ENCODE results near the gene NDUFAF4. TPM values are rescaled to one million over a fixed set of nuclear protein-coding genes. Genes with fewer than 3 reads are reported as not detected.

NDUFAF4 gene
- total and polyA plus RNA-seq, 2 experiments from 2014 or later = 35.1 to 233 TPM

DNA sequence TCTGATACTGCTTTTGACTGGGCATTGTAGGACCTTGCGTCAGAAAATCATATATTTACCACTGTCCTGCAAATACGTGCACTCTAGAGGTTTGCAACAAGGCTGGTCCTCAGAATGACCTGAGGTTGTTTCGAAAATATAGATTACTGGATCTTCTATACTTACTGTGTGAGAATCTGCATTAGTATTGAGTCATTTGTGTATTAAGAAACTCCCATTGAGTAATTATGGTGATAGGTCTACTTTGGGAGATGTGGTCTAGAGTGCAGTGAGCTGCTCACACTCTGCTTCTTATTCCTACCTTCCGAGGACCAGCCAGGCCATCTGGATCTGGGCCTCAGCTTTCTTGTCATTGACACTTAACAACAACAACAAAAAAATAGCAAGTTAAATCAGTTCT, 36.4 kb upstream of the NDUFAF4 start:
- peaks cover 13% of the 10 kb centered on the region for H3K4me1 ChIP-seq (ENCODE audit: insufficient read depth)
- no peaks in the 10 kb centered on the region for H3K79me2 ChIP-seq (replicated peaks; ENCODE audit: insufficient read depth)
- no peaks in the 10 kb centered on the region for H4K20me1 ChIP-seq (replicated peaks; ENCODE audit: insufficient read depth)
- no peaks in the 10 kb centered on the region for H3K27me3 ChIP-seq (ENCODE audit: insufficient read depth)
- Mint-ChIP-seq H3K4me3 (no peak overlapping the region), H3K4me1 (peaks cover 17% of the 10 kb centered on the region), H3K36me3 (ENCODE audit: low read depth) (no peaks in the 10 kb centered on the region), H3K9me3 (no peaks in the 10 kb centered on the region), H3K27ac (no peak overlapping the region), H3K27me3 (ENCODE audit: insufficient read depth, low read depth, poor library complexity) (no peaks in the 10 kb centered on the region)
- H3K4me3 ChIP-seq = no peak overlapping the region
- H3K4me2 ChIP-seq = no peak overlapping the region
- peaks cover 6% of the 10 kb centered on the region; the same call in 1 of the 2 replicates for H3K9me2 ChIP-seq (ENCODE audit: insufficient read depth)
- TF ChIP-seq NANOG (IDR thresholded peaks at IDR 0.05; ENCODE audit: borderline replicate concordance) (no peak), STAT1 (IDR thresholded peaks at IDR 0.05; ENCODE audit: unreplicated experiment) (no peak), CREB1 (CRISPR knock-in tag; IDR thresholded peaks at IDR 0.05; ENCODE audit: low read depth) (no peak)
- DNase-seq (ENCODE audit: low spot score) (no peak), ATAC-seq (no peak)
- H3K36me3 ChIP-seq (ENCODE audit: insufficient read depth) = no peaks in the 10 kb centered on the region
- H3F3A ChIP-seq (replicated peaks; ENCODE audit: low read depth) = no peaks in the 10 kb centered on the region
- no peak overlapping the region for H3K27ac ChIP-seq (ENCODE audit: low read depth)
- H2AFZ ChIP-seq = no peak overlapping the region

- Mint-ChIP-seq H3K36me3 (ENCODE audit: low read depth) (no peaks in the 10 kb centered on the region), H3K27ac (no peak overlapping the region; the same call in 1 of the 2 replicates), H3K27me3 (ENCODE audit: insufficient read depth, low read depth, poor library complexity) (no peaks in the 10 kb centered on the region), H3K4me3 (no peak overlapping the region), H3K4me1 (peaks cover 13% of the 10 kb centered on the region), H3K9me3 (no peaks in the 10 kb centered on the region)
- no peaks in the 10 kb centered on the region for H3K27me3 ChIP-seq (ENCODE audit: insufficient read depth)
- H4K20me1 ChIP-seq (replicated peaks; ENCODE audit: insufficient read depth) = no peaks in the 10 kb centered on the region
- no peaks in the 10 kb centered on the region for H3F3A ChIP-seq (replicated peaks; ENCODE audit: low read depth)
- H3K9me2 ChIP-seq (ENCODE audit: insufficient read depth) = peaks cover 6% of the 10 kb centered on the region; the same call in 1 of the 2 replicates
- peak; percentile 66 for ATAC-seq
- H3K27ac ChIP-seq (ENCODE audit: low read depth) = no peak overlapping the region
- no peak overlapping the region for H3K4me2 ChIP-seq
- DNase-seq (ENCODE audit: low spot score) = no peak
- no peaks in the 10 kb centered on the region for H3K79me2 ChIP-seq (replicated peaks; ENCODE audit: insufficient read depth)
- H3K36me3 ChIP-seq (ENCODE audit: insufficient read depth) = no peaks in the 10 kb centered on the region
- no peak overlapping the region for H3K4me3 ChIP-seq
- H3K4me1 ChIP-seq (ENCODE audit: insufficient read depth) = peaks cover 13% of the 10 kb centered on the region
- H2AFZ ChIP-seq = no peak overlapping the region
- TF ChIP-seq ZNF331 (CRISPR knock-in tag; IDR thresholded peaks at IDR 0.05; ENCODE audit: low read depth) = no peak
- TF ChIP-seq, protein P1, sequence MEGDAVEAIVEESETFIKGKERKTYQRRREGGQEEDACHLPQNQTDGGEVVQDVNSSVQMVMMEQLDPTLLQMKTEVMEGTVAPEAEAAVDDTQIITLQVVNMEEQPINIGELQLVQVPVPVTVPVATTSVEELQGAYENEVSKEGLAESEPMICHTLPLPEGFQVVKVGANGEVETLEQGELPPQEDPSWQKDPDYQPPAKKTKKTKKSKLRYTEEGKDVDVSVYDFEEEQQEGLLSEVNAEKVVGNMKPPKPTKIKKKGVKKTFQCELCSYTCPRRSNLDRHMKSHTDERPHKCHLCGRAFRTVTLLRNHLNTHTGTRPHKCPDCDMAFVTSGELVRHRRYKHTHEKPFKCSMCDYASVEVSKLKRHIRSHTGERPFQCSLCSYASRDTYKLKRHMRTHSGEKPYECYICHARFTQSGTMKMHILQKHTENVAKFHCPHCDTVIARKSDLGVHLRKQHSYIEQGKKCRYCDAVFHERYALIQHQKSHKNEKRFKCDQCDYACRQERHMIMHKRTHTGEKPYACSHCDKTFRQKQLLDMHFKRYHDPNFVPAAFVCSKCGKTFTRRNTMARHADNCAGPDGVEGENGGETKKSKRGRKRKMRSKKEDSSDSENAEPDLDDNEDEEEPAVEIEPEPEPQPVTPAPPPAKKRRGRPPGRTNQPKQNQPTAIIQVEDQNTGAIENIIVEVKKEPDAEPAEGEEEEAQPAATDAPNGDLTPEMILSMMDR (conservative IDR thresholded peaks at IDR 0.05; ENCODE audit: low read depth in 2 of 2) = no peak
- TF ChIP-seq POLR2AphosphoS5 (IDR thresholded peaks at IDR 0.05; ENCODE audit: low read depth) = no peak
- no peak for TF ChIP-seq EZH2phosphoT487 (IDR thresholded peaks at IDR 0.05; ENCODE audit: unreplicated experiment)
- TF ChIP-seq, protein P2, sequence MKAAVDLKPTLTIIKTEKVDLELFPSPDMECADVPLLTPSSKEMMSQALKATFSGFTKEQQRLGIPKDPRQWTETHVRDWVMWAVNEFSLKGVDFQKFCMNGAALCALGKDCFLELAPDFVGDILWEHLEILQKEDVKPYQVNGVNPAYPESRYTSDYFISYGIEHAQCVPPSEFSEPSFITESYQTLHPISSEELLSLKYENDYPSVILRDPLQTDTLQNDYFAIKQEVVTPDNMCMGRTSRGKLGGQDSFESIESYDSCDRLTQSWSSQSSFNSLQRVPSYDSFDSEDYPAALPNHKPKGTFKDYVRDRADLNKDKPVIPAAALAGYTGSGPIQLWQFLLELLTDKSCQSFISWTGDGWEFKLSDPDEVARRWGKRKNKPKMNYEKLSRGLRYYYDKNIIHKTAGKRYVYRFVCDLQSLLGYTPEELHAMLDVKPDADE (IDR thresholded peaks at IDR 0.05) = no peak
- no peak for TF ChIP-seq JUNB (IDR thresholded peaks at IDR 0.05; ENCODE audit: unreplicated experiment)
- TF ChIP-seq, protein P3, sequence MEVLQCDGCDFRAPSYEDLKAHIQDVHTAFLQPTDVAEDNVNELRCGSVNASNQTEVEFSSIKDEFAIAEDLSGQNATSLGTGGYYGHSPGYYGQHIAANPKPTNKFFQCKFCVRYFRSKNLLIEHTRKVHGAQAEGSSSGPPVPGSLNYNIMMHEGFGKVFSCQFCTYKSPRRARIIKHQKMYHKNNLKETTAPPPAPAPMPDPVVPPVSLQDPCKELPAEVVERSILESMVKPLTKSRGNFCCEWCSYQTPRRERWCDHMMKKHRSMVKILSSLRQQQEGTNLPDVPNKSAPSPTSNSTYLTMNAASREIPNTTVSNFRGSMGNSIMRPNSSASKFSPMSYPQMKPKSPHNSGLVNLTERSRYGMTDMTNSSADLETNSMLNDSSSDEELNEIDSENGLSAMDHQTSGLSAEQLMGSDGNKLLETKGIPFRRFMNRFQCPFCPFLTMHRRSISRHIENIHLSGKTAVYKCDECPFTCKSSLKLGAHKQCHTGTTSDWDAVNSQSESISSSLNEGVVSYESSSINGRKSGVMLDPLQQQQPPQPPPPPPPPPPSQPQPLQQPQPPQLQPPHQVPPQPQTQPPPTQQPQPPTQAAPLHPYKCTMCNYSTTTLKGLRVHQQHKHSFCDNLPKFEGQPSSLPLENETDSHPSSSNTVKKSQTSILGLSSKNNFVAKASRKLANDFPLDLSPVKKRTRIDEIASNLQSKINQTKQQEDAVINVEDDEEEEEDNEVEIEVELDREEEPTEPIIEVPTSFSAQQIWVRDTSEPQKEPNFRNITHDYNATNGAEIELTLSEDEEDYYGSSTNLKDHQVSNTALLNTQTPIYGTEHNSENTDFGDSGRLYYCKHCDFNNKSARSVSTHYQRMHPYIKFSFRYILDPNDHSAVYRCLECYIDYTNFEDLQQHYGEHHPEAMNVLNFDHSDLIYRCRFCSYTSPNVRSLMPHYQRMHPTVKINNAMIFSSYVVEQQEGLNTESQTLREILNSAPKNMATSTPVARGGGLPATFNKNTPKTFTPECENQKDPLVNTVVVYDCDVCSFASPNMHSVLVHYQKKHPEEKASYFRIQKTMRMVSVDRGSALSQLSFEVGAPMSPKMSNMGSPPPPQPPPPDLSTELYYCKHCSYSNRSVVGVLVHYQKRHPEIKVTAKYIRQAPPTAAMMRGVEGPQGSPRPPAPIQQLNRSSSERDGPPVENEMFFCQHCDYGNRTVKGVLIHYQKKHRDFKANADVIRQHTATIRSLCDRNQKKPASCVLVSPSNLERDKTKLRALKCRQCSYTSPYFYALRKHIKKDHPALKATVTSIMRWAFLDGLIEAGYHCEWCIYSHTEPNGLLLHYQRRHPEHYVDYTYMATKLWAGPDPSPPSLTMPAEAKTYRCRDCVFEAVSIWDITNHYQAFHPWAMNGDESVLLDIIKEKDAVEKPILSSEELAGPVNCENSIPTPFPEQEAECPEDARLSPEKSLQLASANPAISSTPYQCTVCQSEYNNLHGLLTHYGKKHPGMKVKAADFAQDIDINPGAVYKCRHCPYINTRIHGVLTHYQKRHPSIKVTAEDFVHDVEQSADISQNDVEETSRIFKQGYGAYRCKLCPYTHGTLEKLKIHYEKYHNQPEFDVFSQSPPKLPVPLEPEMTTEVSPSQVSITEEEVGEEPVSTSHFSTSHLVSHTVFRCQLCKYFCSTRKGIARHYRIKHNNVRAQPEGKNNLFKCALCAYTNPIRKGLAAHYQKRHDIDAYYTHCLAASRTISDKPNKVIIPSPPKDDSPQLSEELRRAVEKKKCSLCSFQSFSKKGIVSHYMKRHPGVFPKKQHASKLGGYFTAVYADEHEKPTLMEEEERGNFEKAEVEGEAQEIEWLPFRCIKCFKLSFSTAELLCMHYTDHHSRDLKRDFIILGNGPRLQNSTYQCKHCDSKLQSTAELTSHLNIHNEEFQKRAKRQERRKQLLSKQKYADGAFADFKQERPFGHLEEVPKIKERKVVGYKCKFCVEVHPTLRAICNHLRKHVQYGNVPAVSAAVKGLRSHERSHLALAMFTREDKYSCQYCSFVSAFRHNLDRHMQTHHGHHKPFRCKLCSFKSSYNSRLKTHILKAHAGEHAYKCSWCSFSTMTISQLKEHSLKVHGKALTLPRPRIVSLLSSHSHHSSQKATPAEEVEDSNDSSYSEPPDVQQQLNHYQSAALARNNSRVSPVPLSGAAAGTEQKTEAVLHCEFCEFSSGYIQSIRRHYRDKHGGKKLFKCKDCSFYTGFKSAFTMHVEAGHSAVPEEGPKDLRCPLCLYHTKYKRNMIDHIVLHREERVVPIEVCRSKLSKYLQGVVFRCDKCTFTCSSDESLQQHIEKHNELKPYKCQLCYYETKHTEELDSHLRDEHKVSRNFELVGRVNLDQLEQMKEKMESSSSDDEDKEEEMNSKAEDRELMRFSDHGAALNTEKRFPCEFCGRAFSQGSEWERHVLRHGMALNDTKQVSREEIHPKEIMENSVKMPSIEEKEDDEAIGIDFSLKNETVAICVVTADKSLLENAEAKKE (CRISPR knock-in tag; IDR thresholded peaks at IDR 0.05) = no peak
- no peak for TF ChIP-seq STAT1 (IDR thresholded peaks at IDR 0.05; ENCODE audit: unreplicated experiment)
- TF ChIP-seq CREB1 (CRISPR knock-in tag; IDR thresholded peaks at IDR 0.05; ENCODE audit: low read depth) = no peak
- TF ChIP-seq EZH2 (IDR thresholded peaks at IDR 0.05; ENCODE audit: low read depth, unreplicated experiment) = no peak
- TF ChIP-seq NANOG (IDR thresholded peaks at IDR 0.05; ENCODE audit: borderline replicate concordance) = no peak
- TF ChIP-seq ZNF114 (CRISPR knock-in tag; IDR thresholded peaks at IDR 0.05) = no peak
These were observed 33.5 kb upstream of the NDUFAF4 start for GRCh38 chr6:96931198-96931597.
